ENCODE results near the gene NUDT8.
"Not testable (repeated sequence)": the region's sequence is repeated elsewhere in the genome, so short reads cannot be mapped to it uniquely, and the experiment has no call there.

The NUDT8 gene

GRCh38 chr11:67593565-67593905, 36.2 kb downstream of the NUDT8 start:
- no peak overlapping the region for H3K4me2 ChIP-seq (ENCODE audit: low read length)
- H3K4me3 ChIP-seq (ENCODE audit: low read length) = no peak overlapping the region
- peaks cover 2% of the 10 kb centered on the region for H3K36me3 ChIP-seq (ENCODE audit: control insufficient read depth, insufficient read depth, low read length)
- H3K79me2 ChIP-seq (ENCODE audit: control insufficient read depth, insufficient read depth, low read length) = no peaks in the 10 kb centered on the region
- WGBS (ENCODE audit: extremely low coverage, insufficient coverage, low lambda C conversion rate) = no CpG with 5 or more reads among the region's 3 CpGs
- no peak overlapping the region for H3K27ac ChIP-seq (ENCODE audit: low read depth, low read length)
- no peak overlapping the region for H3K18ac ChIP-seq (ENCODE audit: low read length)
- H3K27me3 ChIP-seq (ENCODE audit: insufficient read depth, low read length, poor library complexity) = no peaks in the 10 kb centered on the region
- H3K79me1 ChIP-seq (ENCODE audit: low read length) = no peaks in the 10 kb centered on the region
- H4K8ac ChIP-seq (ENCODE audit: low read depth, low read length) = no peak overlapping the region
- H4K5ac ChIP-seq (ENCODE audit: low read length) = no peak overlapping the region
- H3K4me1 ChIP-seq (ENCODE audit: control insufficient read depth, low read depth, low read length) = no peaks in the 10 kb centered on the region
- H3K56ac ChIP-seq (ENCODE audit: low read length) = no peak overlapping the region
- no peak overlapping the region for H3K23ac ChIP-seq (ENCODE audit: low read length)
- no peak for DNase-seq
- no peak overlapping the region for H2BK120ac ChIP-seq (ENCODE audit: low read depth, low read length)
- no peak overlapping the region for H2BK15ac ChIP-seq (replicated peaks; ENCODE audit: low read depth)
- no peak overlapping the region for H2BK5ac ChIP-seq (ENCODE audit: low read length)
- H2AK5ac ChIP-seq (ENCODE audit: low read length) = no peak overlapping the region
- H3K9ac ChIP-seq (ENCODE audit: low read length) = no peak overlapping the region
- no peak overlapping the region for H3K4ac ChIP-seq (ENCODE audit: low read depth, low read length)

GRCh38 chr11:67592880-67593564, 36.7 kb downstream of the NUDT8 start:
- Histone ChIP-seq H3K27me3 (ENCODE audit: insufficient read depth, low read length, poor library complexity) (no peaks in the 10 kb centered on the region), H3K4me2 (ENCODE audit: low read length) (no peak overlapping the region), H2BK120ac (ENCODE audit: low read depth, low read length) (no peak overlapping the region), H3K9ac (ENCODE audit: low read length) (no peak overlapping the region), H3K79me1 (ENCODE audit: low read length) (no peaks in the 10 kb centered on the region), H3K36me3 (ENCODE audit: control insufficient read depth, insufficient read depth, low read length) (peaks cover 4% of the 10 kb centered on the region), H3K4me1 (ENCODE audit: control insufficient read depth, low read depth, low read length) (no peaks in the 10 kb centered on the region), H4K5ac (ENCODE audit: low read length) (no peak overlapping the region), H3K56ac (ENCODE audit: low read length) (no peak overlapping the region), H3K18ac (ENCODE audit: low read length) (no peak overlapping the region), H3K4me3 (ENCODE audit: low read length) (no peak overlapping the region), H3K23ac (ENCODE audit: low read length) (no peak overlapping the region), H4K8ac (ENCODE audit: low read depth, low read length) (no peak overlapping the region), H3K27ac (ENCODE audit: low read depth, low read length) (no peak overlapping the region), H2BK5ac (ENCODE audit: low read length) (no peak overlapping the region), H3K4ac (ENCODE audit: low read depth, low read length) (no peak overlapping the region), H3K79me2 (ENCODE audit: control insufficient read depth, insufficient read depth, low read length) (no peaks in the 10 kb centered on the region), H2BK15ac (replicated peaks; ENCODE audit: low read depth) (no peak overlapping the region), H2AK5ac (ENCODE audit: low read length) (no peak overlapping the region)
- no CpG with 5 or more reads among the region's 12 CpGs for WGBS (ENCODE audit: extremely low coverage, insufficient coverage, low lambda C conversion rate)
- DNase-seq = no peak

GRCh38 chr11:67588899-67589415, 40.8 kb downstream of the NUDT8 start:
- not testable (repeated sequence) for DNase-seq; H3K4me3 ChIP-seq (ENCODE audit: low read length); H3K27me3 ChIP-seq (ENCODE audit: insufficient read depth, low read length, poor library complexity); H3K4me2 ChIP-seq (ENCODE audit: low read length); H3K27ac ChIP-seq (ENCODE audit: low read depth, low read length); H3K4me1 ChIP-seq (ENCODE audit: control insufficient read depth, low read depth, low read length); H3K9ac ChIP-seq (ENCODE audit: low read length); H3K23ac ChIP-seq (ENCODE audit: low read length); H3K18ac ChIP-seq (ENCODE audit: low read length); H2BK5ac ChIP-seq (ENCODE audit: low read length); H2BK15ac ChIP-seq (replicated peaks; ENCODE audit: low read depth); H4K8ac ChIP-seq (ENCODE audit: low read depth, low read length); H2BK120ac ChIP-seq (ENCODE audit: low read depth, low read length); H2AK5ac ChIP-seq (ENCODE audit: low read length); H3K4ac ChIP-seq (ENCODE audit: low read depth, low read length); H3K56ac ChIP-seq (ENCODE audit: low read length); H4K5ac ChIP-seq (ENCODE audit: low read length)
- WGBS (ENCODE audit: extremely low coverage, insufficient coverage, low lambda C conversion rate) = no CpG with 5 or more reads among the region's 11 CpGs
- Histone ChIP-seq H3K36me3 (ENCODE audit: control insufficient read depth, insufficient read depth, low read length) (peaks cover 11% of the 10 kb centered on the region), H3K79me2 (ENCODE audit: control insufficient read depth, insufficient read depth, low read length) (peaks cover 21% of the 10 kb centered on the region), H3K79me1 (ENCODE audit: low read length) (peaks cover 12% of the 10 kb centered on the region)

GRCh38 chr11:67588136-67588503, 41.6 kb downstream of the NUDT8 start:
- Histone ChIP-seq H2BK120ac (ENCODE audit: low read depth, low read length) (no peak overlapping the region), H3K4me1 (ENCODE audit: control insufficient read depth, low read depth, low read length) (peaks cover 3% of the 10 kb centered on the region), H3K27ac (ENCODE audit: low read depth, low read length) (no peak overlapping the region), H4K8ac (ENCODE audit: low read depth, low read length) (no peak overlapping the region), H3K4me3 (ENCODE audit: low read length) (no peak overlapping the region), H3K79me2 (ENCODE audit: control insufficient read depth, insufficient read depth, low read length) (peaks cover 24% of the 10 kb centered on the region), H4K5ac (ENCODE audit: low read length) (no peak overlapping the region), H3K56ac (ENCODE audit: low read length) (no peak overlapping the region), H3K36me3 (ENCODE audit: control insufficient read depth, insufficient read depth, low read length) (peaks cover 11% of the 10 kb centered on the region), H3K4ac (ENCODE audit: low read depth, low read length) (no peak overlapping the region), H2AK5ac (ENCODE audit: low read length) (no peak overlapping the region), H3K23ac (ENCODE audit: low read length) (no peak overlapping the region), H3K4me2 (ENCODE audit: low read length) (no peak overlapping the region), H3K27me3 (ENCODE audit: insufficient read depth, low read length, poor library complexity) (no peaks in the 10 kb centered on the region), H2BK5ac (ENCODE audit: low read length) (no peak overlapping the region), H3K79me1 (ENCODE audit: low read length) (peaks cover 12% of the 10 kb centered on the region), H3K18ac (ENCODE audit: low read length) (no peak overlapping the region), H3K9ac (ENCODE audit: low read length) (no peak overlapping the region), H2BK15ac (replicated peaks; ENCODE audit: low read depth) (no peak overlapping the region)
- WGBS (ENCODE audit: extremely low coverage, insufficient coverage, low lambda C conversion rate) = no CpG with 5 or more reads among the region's 1 CpG
- DNase-seq = no peak

GRCh38 chr11:67586568-67587250, 43.0 kb downstream of the NUDT8 start:
- Histone ChIP-seq H2BK15ac (replicated peaks; ENCODE audit: low read depth) (no peak overlapping the region), H2BK120ac (ENCODE audit: low read depth, low read length) (no peak overlapping the region), H3K4me2 (ENCODE audit: low read length) (no peak overlapping the region), H3K23ac (ENCODE audit: low read length) (no peak overlapping the region), H3K56ac (ENCODE audit: low read length) (no peak overlapping the region), H3K9ac (ENCODE audit: low read length) (no peak overlapping the region), H4K5ac (ENCODE audit: low read length) (no peak overlapping the region), H3K27ac (ENCODE audit: low read depth, low read length) (no peak overlapping the region), H4K8ac (ENCODE audit: low read depth, low read length) (no peak overlapping the region), H2AK5ac (ENCODE audit: low read length) (no peak overlapping the region), H3K36me3 (ENCODE audit: control insufficient read depth, insufficient read depth, low read length) (peaks cover 11% of the 10 kb centered on the region), H3K79me2 (ENCODE audit: control insufficient read depth, insufficient read depth, low read length) (peaks cover 24% of the 10 kb centered on the region), H3K18ac (ENCODE audit: low read length) (no peak overlapping the region), H2BK5ac (ENCODE audit: low read length) (no peak overlapping the region), H3K79me1 (ENCODE audit: low read length) (peaks cover 12% of the 10 kb centered on the region), H3K4ac (ENCODE audit: low read depth, low read length) (no peak overlapping the region), H3K4me3 (ENCODE audit: low read length) (no peak overlapping the region), H3K4me1 (ENCODE audit: control insufficient read depth, low read depth, low read length) (peaks cover 8% of the 10 kb centered on the region), H3K27me3 (ENCODE audit: insufficient read depth, low read length, poor library complexity) (no peaks in the 10 kb centered on the region)
- DNase-seq = no peak
- no CpG with 5 or more reads among the region's 5 CpGs for WGBS (ENCODE audit: extremely low coverage, insufficient coverage, low lambda C conversion rate)
